Heart left ventricle (tissue), 16 donors: Measurements from ENCODE around the gene NRM. TPM values are rescaled to one million over a fixed set of nuclear protein-coding genes. Genes with fewer than 3 reads are reported as not detected.

Experiments used
- ATAC-seq, 4 donors: fragments of 200-7000 bp; cut with Tn5 transposase; one replicate each; pipeline ENCODE4 v1.9.1; 2020 to 2022; ENCODE audit warnings: moderate library complexity in 4 of 4, mild to moderate bottlenecking in 3 of 4, moderate number of reproducible peaks in 1 of 4
- DNase-seq, 5 donors: peaks; one replicate each; pipeline ENCODE4 v3.0.0-alpha.2; 2020
- H3K27ac ChIP-seq, 12 donors: fragments of 200-600 bp; sonication (generic) in 4 of 12; one replicate each; pipeline versions ENCODE4 v1.5.0 to v1.8.0; 2016 to 2022; ENCODE audit warnings: mild to moderate bottlenecking in 2 of 12
- H3K27me3 ChIP-seq, 9 donors: fragments of 200-600 bp; sonication (generic) in 2 of 9; one replicate each; pipeline versions ENCODE4 v1.5.1 to v1.8.0; 2016 to 2022; ENCODE audit warnings: mild to moderate bottlenecking in 3 of 9
- H3K36me3 ChIP-seq, 9 donors: fragments of 200-600 bp; sonication (generic) in 2 of 9; one replicate each; pipeline versions ENCODE4 v1.5.0 to v1.8.0; 2018 to 2022; ENCODE audit warnings: mild to moderate bottlenecking in 2 of 9
- H3K4me1 ChIP-seq, 12 donors: fragments of 200-600 bp; sonication (generic) in 4 of 12; one replicate each; pipeline versions ENCODE4 v1.5.0 to v1.8.0; 2016 to 2022; ENCODE audit warnings: mild to moderate bottlenecking in 3 of 12
- H3K4me3 ChIP-seq, 12 donors: fragments of 200-600 bp; sonication (generic) in 4 of 12; one replicate each; pipeline versions ENCODE4 v1.5.0 to v1.8.0; 2017 to 2022; ENCODE audit warnings: mild to moderate bottlenecking in 9 of 12, moderate library complexity in 4 of 12
- H3K9me3 ChIP-seq, 12 donors: fragments of 200-600 bp; sonication (generic) in 4 of 12; one replicate each; pipeline versions ENCODE4 v1.5.0 to v1.8.0; 2016 to 2022; ENCODE audit warnings: mild to moderate bottlenecking in 1 of 12
- CTCF ChIP-seq, 12 donors: fragments of 200-600 bp; sonication (generic) in 4 of 12; IDR thresholded peaks; one replicate each; pipeline versions ENCODE4 v1.5.0 to v1.8.0; 2018 to 2022; ENCODE audit warnings: antibody characterized with exemption in 12 of 12, mild to moderate bottlenecking in 5 of 12
- POLR2A ChIP-seq, 2 donors: fragments of 450-650 bp; IDR thresholded peaks; one replicate each; pipeline ENCODE4 v1.6.1; 2017; ENCODE audit warnings: antibody characterized with exemption in 2 of 2, mild to moderate bottlenecking in 2 of 2, moderate library complexity in 2 of 2
- WGBS, 4 donors: extraction: QIAGEN DNeasy Blood & Tissue Kit in 2 of 4; methylation state at CpG; one replicate each; pipeline versions ENCODE4 v1.1.5 to v1.1.7; 2013 to 2018; 5-methylcytosine and 5-hydroxymethylcytosine counted together
- intact Hi-C, 10 donors: fragments of 100-400 bp; cut with DNase I; formaldehyde crosslinking; loops; one replicate each; pipeline versions ENCODE4 v1.11.1 to v1.14.2; 2022
- polyA plus RNA-seq, 2 donors: library from polyadenylated mRNA; stranded (reverse); fragments of 200-250 nt; gene quantifications; one replicate each; pipeline ENCODE4 v1.2.3, GENCODE V29; 2013
- total RNA-seq, 9 donors: library from RNA; depleted of rRNA in 2 of 9; stranded (reverse); fragments of >200 nt in 2 of 9; fragmentation: NEBNext Ultra II Directional in 3 of 9; extraction: Animal tissue kit (Norgen Biotek cat#: 25700) in 3 of 9; gene quantifications; one replicate each; pipeline versions ENCODE4 v1.1.0 to v1.2.4, GENCODE V29; 2016 to 2023
- donor health status: ischemic (EF 13 %, LVEDD 7.1; RV severe dilation, severe dysfunction).
- donor health status: healthy with polysubstance abuse.
- donor health status: DM: no; HTN: yes; CAD: no.
- donor health status: DM: no; HTN: no; CAD: no.
- donor health status: ischemic (EF 25% LVEDD 6.9; RV normal size, moderate dysfunction).
- donor health status: ischemic (EF 25% LVEDD 5.7; RV mildly dilated, moderate dysfunction).
- donor health status: healthy.
- donor health status: DM: yes; HTN: yes; CAD: no.
- donor health status: ischemic (EF 35%, LVEDD 5.7; RV mildly dilated, moderate dysfunction).
- donor health status: nonischemic (EF 11% LVEDD 7.7; RV severe dilation, severe dysfunction).
- donor health status: DM: yes; HTN: yes; CAD: no.
- donor health status: PGD.
- donor health status: ischemic (EF 29% LVEDD 5.4; RV normal size, mild dysfunction).
- donor health status: nonischemic (EF 23%, LVEDD 6.1; RV moderate dilation, normal function).

Gene NRM
- total and polyA plus RNA-seq, 11 donors: 2.2 to 9.6 (median 3.9) TPM

DNA sequence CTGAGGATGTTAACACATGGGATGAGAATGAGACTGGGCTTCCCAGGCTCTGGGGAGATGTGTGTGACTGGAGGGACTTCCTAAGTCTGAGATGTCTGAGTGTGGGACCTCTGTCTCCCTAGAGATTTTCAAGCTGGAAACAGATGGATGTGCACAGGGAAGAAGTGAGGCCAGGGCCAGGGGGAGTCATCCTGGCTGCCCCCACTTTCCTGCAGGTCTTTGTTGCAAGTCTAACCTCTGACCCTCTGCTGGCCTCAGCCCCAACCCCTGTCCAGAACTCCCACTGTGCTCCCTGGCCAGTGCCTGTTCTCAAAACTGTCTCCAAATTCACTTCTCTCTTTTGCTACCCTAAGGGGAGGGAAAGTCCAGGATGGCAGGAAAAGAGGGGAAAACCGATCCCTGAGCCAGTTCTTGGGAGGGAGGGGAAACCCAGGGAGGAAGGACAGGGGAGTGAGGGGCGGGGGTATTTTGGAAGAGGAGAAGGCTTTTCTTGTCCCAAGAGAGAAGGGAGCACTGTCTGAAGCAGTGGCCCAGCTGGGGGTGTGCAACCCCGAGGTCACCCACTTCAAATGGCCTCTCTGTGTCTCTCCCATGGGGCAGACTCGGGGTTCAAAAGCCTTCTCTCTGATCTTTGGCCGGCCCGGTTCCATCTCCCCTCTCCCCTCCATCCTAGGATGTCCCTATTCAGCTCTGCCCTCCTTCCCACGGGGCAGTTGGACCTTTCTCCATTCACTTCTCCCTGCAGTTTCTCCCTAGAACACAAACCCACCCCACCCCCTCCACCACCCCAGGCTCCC lies 7.4 kb downstream of the NRM start:
- Histone ChIP-seq H3K27ac (peak overlapping the region; percentile 92 to 100 (median 98)), H3K9me3 (no peaks in the 10 kb centered on the region), H3K4me1 (peaks cover 0 to 84% (median 51%) of the 10 kb centered on the region in 12 donors), H3K4me3 (peak overlapping the region; percentile 52 to 96 (median 74)), H3K36me3 (peaks cover 0 to 44% (median 15%) of the 10 kb centered on the region in 9 donors), H3K27me3 (no peaks in the 10 kb centered on the region)
- TF ChIP-seq CTCF (IDR thresholded peaks at IDR 0.05): no peak
- TF ChIP-seq POLR2A (IDR thresholded peaks at IDR 0.05): no peak
- DNase-seq (peak in 3 of 5 donors; percentile 35 to 60 (median 40)), ATAC-seq (no peak)
- 25 to 31% (median 29%) methylated on average over 7 of the region's 7 CpGs for WGBS, 4 donors
- intact Hi-C loops: loop anchor here in 4 of 10 donors (1.0 to 10.0 kb wide), 7 partner anchors 39 to 401 kb away; partner anchors contain the start of gene DDR1 (in 2 of the 4)

DNA sequence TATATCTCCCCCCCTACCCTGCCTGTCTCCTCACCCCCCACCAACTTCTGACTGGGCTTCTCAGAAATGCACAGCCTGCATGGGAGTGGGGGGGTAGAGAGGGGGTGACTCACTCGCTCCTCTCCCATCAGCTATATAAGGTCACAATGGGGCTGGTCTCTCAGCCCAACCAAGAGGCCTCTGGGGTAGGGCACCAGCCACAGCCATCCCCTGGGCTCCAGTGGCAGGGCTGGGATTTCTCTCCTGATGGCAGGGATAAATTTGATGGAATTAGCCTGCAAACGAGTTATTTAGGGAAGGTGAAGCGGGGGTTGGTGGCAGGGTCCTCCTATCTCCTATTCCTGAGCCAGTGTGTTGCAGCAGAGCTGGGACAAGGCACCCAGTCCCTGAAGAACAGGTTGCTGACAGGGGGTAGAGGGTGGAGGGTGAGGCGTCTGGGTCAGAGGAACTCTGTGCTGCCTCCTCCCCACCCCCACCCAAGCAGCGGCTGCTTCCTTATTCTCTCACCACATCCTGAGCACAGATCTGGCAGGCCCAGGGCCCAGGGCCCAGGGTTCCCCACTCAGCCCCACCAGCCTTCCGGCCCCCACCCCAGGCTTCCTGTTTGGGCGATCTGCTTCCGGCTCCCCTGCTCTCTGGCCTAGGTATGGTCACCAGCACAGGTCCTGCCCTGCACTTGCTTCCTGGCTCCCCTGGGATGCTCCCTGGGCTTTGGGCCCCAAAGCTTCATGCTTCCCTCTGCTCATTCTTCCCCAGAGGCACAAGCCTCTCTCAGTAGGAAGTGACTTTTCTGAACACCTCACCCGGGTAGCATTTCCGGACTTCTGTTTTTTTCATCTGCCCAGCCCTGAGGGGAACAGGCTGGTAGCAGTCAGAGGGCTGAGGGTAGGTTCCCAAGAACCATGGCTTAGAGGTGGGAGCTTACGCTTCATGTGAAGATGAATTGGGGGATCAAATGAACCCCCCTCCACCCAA lies 8.4 kb downstream of the NRM start:
- intact Hi-C loops: loop anchor here in 6 of 10 donors (1.0 to 10.0 kb wide), 8 partner anchors 39 to 402 kb away; partner anchors contain the start of gene DDR1 (in 2 of the 6)
- Histone ChIP-seq H3K36me3 (peaks cover 0 to 54% (median 25%) of the 10 kb centered on the region in 9 donors), H3K27ac (peak overlapping the region; percentile 92 to 100 (median 98)), H3K9me3 (no peaks in the 10 kb centered on the region), H3K4me1 (peaks cover 0 to 74% (median 45%) of the 10 kb centered on the region in 12 donors), H3K27me3 (no peaks in the 10 kb centered on the region), H3K4me3 (peak overlapping the region; percentile 52 to 96 (median 74))
- DNase-seq: peak; percentile 88 to 93 (median 89)
- peak; percentile 18 to 56 (median 50) for ATAC-seq
- WGBS, 4 donors: 16 to 37% (median 23%) methylated on average over 9 to 11 of the region's 11 CpGs
- no peak for TF ChIP-seq CTCF (IDR thresholded peaks at IDR 0.05)
- TF ChIP-seq POLR2A (IDR thresholded peaks at IDR 0.05): peak in 1 of 2 donors; percentile 36

GRCh38 chr6:30681766-30682142 lies 9.0 kb downstream of the NRM start:
- H3K4me3 ChIP-seq: peak overlapping the region in 10 of 12 donors; percentile 11 to 96 (median 80)
- WGBS, 4 donors: 38 to 54% (median 45%) methylated on average over 4 of the region's 4 CpGs
- peaks cover 0 to 60% (median 31%) of the 10 kb centered on the region in 9 donors for H3K36me3 ChIP-seq
- H3K27ac ChIP-seq: peak overlapping the region; percentile 92 to 100 (median 98)
- no peaks in the 10 kb centered on the region for H3K9me3 ChIP-seq
- DNase-seq (no peak), ATAC-seq (no peak)
- peaks cover 0 to 74% (median 44%) of the 10 kb centered on the region in 12 donors for H3K4me1 ChIP-seq
- H3K27me3 ChIP-seq: no peaks in the 10 kb centered on the region
- no peak for TF ChIP-seq POLR2A (IDR thresholded peaks at IDR 0.05)
- TF ChIP-seq CTCF (IDR thresholded peaks at IDR 0.05): no peak
- intact Hi-C loops: loop anchor here in 6 of 10 donors (1.0 to 10.0 kb wide), 8 partner anchors 40 to 403 kb away; partner anchors contain the start of gene DDR1 (in 2 of the 6)
